Left lung (tissue), 10 donors: ENCODE measurements around the gene TEX30. TPM values are rescaled to one million over a fixed set of nuclear protein-coding genes. Genes with fewer than 3 reads are reported as not detected.
"Not testable (repeated sequence)": the region's sequence is repeated elsewhere in the genome, so short reads cannot be mapped to it uniquely, and the experiment has no call there.

Experiments used
- ATAC-seq: fragments of 200-7000 bp; cut with Tn5 transposase; one replicate; pipeline ENCODE4 v1.9.1; 2020; ENCODE audit warnings: moderate library complexity
- DNase-seq, 4 donors: peaks; one replicate each; pipeline ENCODE4 v3.0.0-alpha.2; 2013 to 2020
- H3K27ac ChIP-seq, 2 donors: fragments of 200-600 bp; sonication (generic) in 1 of 2; one replicate each; pipeline versions ENCODE4 v1.5.0 to v1.8.0; 2020 to 2021
- H3K27me3 ChIP-seq, 2 donors: fragments of 200-600 bp; sonication (generic) in 1 of 2; one replicate each; pipeline versions ENCODE4 v1.5.0 to v1.8.0; 2020 to 2021
- H3K36me3 ChIP-seq, 2 donors: fragments of 200-600 bp; sonication (generic) in 1 of 2; one replicate each; pipeline versions ENCODE4 v1.5.0 to v1.8.0; 2020 to 2021
- H3K4me1 ChIP-seq, 2 donors: fragments of 200-600 bp; one replicate each; pipeline ENCODE4 v1.8.0; 2021
- H3K4me3 ChIP-seq, 2 donors: fragments of 200-600 bp; sonication (generic) in 1 of 2; one replicate each; pipeline versions ENCODE4 v1.5.0 to v1.8.0; 2020 to 2021; ENCODE audit warnings: mild to moderate bottlenecking in 1 of 2
- H3K9me3 ChIP-seq, 2 donors: fragments of 200-600 bp; sonication (generic) in 1 of 2; one replicate each; pipeline versions ENCODE4 v1.5.0 to v1.8.0; 2020 to 2021
- intact Hi-C, 2 donors: fragments of 100-400 bp; cut with DNase I; formaldehyde crosslinking; loops; one replicate each; pipeline versions ENCODE4 v1.11.2 to v1.14.2; 2022
- polyA plus RNA-seq, 6 donors: library from polyadenylated mRNA; unstranded; fragments of 120-200 nt; gene quantifications; one replicate each; pipeline ENCODE4 v1.2.1, GENCODE V29; 2013; ENCODE audit not compliant: insufficient read length in 6 of 6
- total RNA-seq, 2 donors: library from RNA; stranded (reverse); fragmentation: NEBNext Ultra II Directional; extraction: Animal tissue kit (Norgen Biotek cat#: 25700); gene quantifications; one replicate each; pipeline ENCODE4 v1.2.1, GENCODE V29; 2021
- TF ChIP-seq, protein P1 (sequence below), 2 donors: fragments of 200-600 bp; sonication (generic) in 1 of 2; IDR thresholded peaks; one replicate each; pipeline versions ENCODE4 v1.5.0 to v1.8.0; 2021; ENCODE audit warnings: antibody characterized with exemption in 2 of 2
- donor health status: DM: no; HTN: yes; CAD: no.
- donor health status: DM: no; HTN: no; CAD: no.

TEX30 gene
- total and polyA plus RNA-seq, 8 donors = 7.1 to 19.4 (median 17.8) TPM

DNA sequence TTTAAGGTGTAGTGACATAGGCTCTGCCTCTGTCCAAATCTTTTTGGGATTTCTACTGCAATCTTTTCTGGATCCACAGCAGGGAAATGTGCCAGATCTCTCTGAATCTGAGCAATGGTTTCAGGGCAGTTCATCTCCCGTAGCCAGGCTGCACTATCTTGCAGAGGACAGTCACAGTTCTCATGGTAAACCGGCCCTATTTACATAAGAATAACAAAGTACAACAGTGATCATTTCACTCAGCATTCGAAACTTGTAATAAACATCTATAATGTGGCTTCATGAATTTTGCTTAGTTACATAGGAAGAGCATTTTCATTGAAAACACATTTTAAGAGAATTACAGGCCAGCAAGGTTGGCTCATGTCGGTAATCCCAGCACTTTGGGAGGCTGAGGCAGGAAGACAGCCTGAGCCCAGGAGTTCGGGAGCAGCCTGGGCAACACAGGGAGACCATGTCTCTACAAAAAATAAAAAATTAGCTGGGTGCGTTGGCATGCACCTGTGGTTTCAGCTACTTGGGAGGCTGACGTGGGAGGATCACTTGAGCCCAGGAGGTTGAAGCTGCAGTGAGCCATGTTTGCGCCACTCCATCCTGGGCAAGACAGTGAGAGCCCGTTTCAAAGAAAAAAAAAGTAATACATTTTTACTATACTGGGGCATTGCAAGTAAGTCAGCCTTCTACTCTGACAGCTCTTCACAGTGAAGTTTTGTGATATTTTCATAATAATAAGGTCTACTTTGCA lies 20.2 kb upstream of the TEX30 start:
- Histone ChIP-seq H3K9me3 (no peaks in the 10 kb centered on the region), H3K4me3 (no peak overlapping the region), H3K4me1 (peaks cover 0 to 12% of the 10 kb centered on the region in 2 donors), H3K27me3 (peaks cover 0 to 7% of the 10 kb centered on the region in 2 donors), H3K36me3 (peaks cover 0 to 12% of the 10 kb centered on the region in 2 donors), H3K27ac (no peak overlapping the region)
- DNase-seq (no peak), ATAC-seq (no peak)
- intact Hi-C loops = no loop called here
- TF ChIP-seq, protein P1, sequence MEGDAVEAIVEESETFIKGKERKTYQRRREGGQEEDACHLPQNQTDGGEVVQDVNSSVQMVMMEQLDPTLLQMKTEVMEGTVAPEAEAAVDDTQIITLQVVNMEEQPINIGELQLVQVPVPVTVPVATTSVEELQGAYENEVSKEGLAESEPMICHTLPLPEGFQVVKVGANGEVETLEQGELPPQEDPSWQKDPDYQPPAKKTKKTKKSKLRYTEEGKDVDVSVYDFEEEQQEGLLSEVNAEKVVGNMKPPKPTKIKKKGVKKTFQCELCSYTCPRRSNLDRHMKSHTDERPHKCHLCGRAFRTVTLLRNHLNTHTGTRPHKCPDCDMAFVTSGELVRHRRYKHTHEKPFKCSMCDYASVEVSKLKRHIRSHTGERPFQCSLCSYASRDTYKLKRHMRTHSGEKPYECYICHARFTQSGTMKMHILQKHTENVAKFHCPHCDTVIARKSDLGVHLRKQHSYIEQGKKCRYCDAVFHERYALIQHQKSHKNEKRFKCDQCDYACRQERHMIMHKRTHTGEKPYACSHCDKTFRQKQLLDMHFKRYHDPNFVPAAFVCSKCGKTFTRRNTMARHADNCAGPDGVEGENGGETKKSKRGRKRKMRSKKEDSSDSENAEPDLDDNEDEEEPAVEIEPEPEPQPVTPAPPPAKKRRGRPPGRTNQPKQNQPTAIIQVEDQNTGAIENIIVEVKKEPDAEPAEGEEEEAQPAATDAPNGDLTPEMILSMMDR (IDR thresholded peaks at IDR 0.05) = no peak

DNA sequence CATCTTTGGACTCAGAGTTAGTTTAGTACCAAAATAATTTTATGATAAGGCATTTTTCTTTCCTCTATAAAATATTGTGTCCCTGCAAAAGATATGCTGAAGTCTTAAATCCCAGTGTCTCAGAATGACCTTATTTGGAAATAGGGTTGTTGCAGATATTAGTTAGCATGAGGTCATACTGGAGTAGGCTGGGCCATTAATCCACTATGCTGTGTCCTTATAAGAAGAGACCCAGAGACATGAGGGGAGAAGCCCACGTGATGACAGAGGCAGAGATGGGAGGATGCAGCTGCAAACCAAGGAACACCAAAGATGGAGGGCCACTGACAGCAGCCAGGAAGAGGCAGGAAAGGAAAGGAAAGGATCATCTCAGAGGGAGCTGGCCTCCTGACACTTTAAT lies 18.8 kb upstream of the TEX30 start:
- peaks cover 0 to 12% of the 10 kb centered on the region in 2 donors for H3K36me3 ChIP-seq
- no peak overlapping the region for H3K27ac ChIP-seq
- H3K9me3 ChIP-seq = no peaks in the 10 kb centered on the region
- ATAC-seq = no peak
- no peaks in the 10 kb centered on the region for H3K4me1 ChIP-seq
- DNase-seq = no peak
- intact Hi-C loops = no loop called here
- no peak overlapping the region for H3K4me3 ChIP-seq
- TF ChIP-seq, protein P1 (IDR thresholded peaks at IDR 0.05) = no peak
- H3K27me3 ChIP-seq = no peaks in the 10 kb centered on the region

DNA sequence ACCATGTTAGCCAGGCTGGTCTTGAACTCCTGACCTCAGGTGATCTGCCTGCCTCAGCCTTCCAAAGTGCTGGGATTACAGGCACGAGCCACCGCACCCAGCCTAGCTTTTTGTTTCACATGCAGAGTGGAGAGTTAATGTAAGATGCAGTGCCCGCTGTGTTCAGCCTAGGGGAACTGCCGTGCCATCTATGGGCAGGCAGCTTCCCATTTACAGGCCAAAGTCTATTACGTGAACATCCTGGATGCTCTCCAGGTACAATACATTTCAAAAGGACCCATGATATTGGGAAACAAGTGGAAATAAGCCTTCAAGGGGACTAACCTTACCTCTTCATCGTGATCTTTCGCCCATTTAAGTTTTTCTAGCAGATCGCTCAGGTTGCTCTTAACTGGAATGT lies 15.1 kb upstream of the TEX30 start:
- Histone ChIP-seq H3K36me3 (peaks cover 0 to 16% of the 10 kb centered on the region in 2 donors), H3K27ac (no peak overlapping the region), H3K9me3 (no peaks in the 10 kb centered on the region), H3K4me3 (no peak overlapping the region), H3K27me3 (no peaks in the 10 kb centered on the region), H3K4me1 (no peaks in the 10 kb centered on the region)
- intact Hi-C loops = no loop called here
- no peak for ATAC-seq
- no peak for DNase-seq
- TF ChIP-seq, protein P1 (IDR thresholded peaks at IDR 0.05) = no peak

DNA sequence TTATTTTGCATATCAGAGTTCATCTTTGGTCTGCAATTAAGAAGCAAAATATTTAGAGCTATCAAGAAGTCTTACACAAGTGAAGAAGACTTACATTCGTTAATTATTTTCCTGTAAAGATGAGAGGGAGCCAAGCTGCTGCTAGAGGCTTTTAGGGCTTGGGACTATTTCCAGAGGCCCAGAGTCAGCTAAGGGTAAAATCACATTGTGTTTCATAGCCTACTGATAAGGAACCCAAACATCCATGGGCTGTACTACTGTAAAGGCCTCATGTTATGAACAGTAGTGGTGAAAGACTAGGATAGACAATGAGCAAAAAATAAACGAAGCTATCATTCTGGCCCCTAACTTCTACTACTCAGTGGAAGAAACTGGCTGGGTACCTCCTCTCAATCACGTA lies 10.9 kb upstream of the TEX30 start:
- H3K27ac ChIP-seq = no peak overlapping the region
- TF ChIP-seq, protein P1 (IDR thresholded peaks at IDR 0.05) = no peak

DNA sequence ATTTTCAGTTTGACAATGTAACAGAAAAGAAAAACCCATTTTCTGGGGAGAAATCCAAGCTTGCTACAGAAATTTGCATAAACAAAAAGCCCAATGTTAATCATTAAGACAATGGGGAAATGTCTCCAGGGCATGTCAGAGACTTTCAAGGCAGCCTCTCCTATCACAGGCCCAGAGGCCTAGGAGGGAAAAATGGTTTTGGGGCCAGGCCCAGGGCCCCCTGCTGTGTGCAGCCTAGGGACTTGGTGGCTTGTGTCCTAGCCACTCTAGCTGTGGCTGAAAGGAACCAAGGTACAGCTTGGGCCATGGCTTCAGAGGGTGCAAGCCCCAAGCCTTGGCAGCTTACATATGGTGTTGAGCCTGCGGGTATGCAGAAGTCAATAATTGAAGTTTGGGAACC lies 8.0 kb upstream of the TEX30 start:
- no peak for DNase-seq
- Histone ChIP-seq H3K4me1 (no peaks in the 10 kb centered on the region), H3K27me3 (no peaks in the 10 kb centered on the region), H3K27ac (no peak overlapping the region), H3K4me3 (no peak overlapping the region), H3K36me3 (peaks cover 0 to 3% of the 10 kb centered on the region in 2 donors), H3K9me3 (peaks cover 0 to 6% of the 10 kb centered on the region in 2 donors)
- no peak for ATAC-seq
- TF ChIP-seq, protein P1 (IDR thresholded peaks at IDR 0.05) = no peak
- intact Hi-C loops = no loop called here

More for the DNA sequence above, 10.9 kb upstream of the TEX30 start:
- Histone ChIP-seq H3K4me1 (no peaks in the 10 kb centered on the region), H3K4me3 (no peak overlapping the region), H3K36me3 (peaks cover 0 to 5% of the 10 kb centered on the region in 2 donors), H3K9me3 (peaks cover 0 to 6% of the 10 kb centered on the region in 2 donors), H3K27me3 (no peaks in the 10 kb centered on the region)
- DNase-seq = no peak
- intact Hi-C loops = no loop called here
- ATAC-seq = no peak

DNA sequence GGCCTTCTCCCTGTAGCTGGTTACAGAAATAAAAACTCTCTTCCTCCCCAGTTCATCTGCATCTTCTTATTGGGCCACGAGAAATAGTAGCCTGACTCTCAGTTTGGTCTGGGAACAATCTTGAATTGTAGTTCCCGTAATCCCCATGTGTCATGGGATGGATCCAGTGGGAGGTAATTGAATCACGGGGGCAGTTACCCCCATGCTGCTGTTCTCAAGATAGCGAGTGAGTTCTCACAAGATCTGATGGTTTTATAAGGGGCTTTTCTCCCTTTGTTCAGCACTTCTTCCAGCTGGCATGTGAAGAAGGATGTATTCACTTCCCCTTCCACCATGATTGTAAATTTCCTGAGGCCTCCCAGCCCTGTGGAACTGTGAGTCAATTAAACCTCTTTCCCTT lies 7.1 kb upstream of the TEX30 start:
- H3K36me3 ChIP-seq, H3K27me3 ChIP-seq, H3K27ac ChIP-seq, ATAC-seq, H3K4me1 ChIP-seq, DNase-seq, H3K9me3 ChIP-seq, H3K4me3 ChIP-seq, intact Hi-C loops: not testable (repeated sequence)
